SIG-M5 (cell line): ENCODE data around the gene TTC27.
"Not testable (repeated sequence)": the region's sequence is repeated elsewhere in the genome, so short reads cannot be mapped to it uniquely, and the experiment has no call there.

Source experiments
- DNase-seq: peaks from one replicate; lab custom pipeline; 2025; lab: John Stamatoyannopoulos, UW

The TTC27 gene

DNA sequence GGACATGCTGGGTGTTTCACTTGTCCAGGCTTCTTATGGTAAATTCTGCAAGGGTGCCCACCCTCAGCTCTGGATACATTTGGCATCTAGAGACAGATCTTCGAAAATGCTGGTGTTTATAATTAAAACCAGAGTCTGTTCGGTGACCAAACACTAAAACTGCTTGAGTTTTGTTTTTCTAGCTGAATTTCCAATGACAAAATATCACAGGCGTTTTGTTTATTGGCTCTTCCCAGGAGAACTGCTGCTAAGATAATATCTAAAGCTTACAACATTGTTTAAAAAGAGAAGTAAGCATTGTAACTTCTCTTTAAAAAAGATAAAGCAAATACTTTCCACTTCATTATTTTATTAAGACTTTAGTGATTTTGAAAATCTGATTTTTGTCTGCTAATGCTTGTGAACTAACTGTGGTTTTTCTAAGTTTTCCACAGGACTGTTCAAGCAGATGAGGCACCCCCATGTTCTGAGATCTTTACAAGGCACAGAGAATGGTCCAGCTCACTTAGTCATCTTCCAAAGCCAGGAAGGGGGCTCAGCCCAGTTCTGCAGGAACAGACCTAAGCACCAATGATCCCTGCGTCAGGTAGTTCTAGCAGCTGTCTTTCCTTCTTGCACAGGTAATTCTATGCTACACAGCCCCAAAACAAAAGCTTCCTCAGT lies 224.1 kb downstream of the TTC27 start:
- no peak for DNase-seq

- no peak for DNase-seq
Observed at GRCh38 chr2:32852856-32853255, 225.0 kb downstream of the TTC27 start.

- DNase-seq: no peak
Observed at GRCh38 chr2:32856891-32857290, 229.0 kb downstream of the TTC27 start.

DNA sequence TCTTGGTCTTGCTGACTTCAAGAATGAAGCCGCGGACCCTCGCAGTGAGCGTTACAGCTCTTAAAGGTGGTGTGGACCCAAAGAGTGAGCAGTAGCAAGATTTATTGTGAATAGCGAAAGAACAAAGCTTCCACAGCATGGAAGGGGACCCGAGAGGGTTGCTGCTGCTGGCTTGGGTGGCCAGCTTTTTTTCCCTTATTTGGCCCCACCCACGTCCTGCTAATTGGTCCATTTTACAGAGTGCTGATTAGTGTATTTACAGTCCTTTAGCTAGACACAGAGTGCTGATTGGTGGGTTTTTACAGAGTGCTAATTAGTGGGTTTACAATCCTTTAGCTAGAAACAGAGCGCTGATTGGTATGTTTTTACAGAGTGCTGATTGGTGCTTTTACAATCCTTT lies 230.9 kb downstream of the TTC27 start:
- no peak for DNase-seq

DNA sequence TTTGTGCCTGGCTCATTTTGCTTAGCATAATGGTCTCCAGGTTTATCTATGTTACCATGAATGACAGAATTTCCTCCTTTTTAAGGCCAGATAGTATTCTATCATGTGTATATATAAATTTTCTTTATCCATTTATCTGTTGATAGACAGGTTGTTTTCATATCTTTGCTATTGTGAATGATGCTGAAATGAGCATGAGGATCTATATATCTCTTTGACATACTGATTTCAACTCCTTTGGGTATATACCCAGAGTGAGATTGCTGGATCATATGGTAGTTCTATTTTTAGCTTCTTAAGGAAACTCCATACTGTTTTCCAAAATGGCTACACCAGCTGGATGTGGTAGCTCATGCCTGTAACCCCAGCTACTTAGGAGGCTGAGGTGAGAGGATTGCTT lies 232.5 kb downstream of the TTC27 start:
- DNase-seq: no peak

GRCh38 chr2:32862269-32863055 lies 234.6 kb downstream of the TTC27 start:
- no peak for DNase-seq

DNA sequence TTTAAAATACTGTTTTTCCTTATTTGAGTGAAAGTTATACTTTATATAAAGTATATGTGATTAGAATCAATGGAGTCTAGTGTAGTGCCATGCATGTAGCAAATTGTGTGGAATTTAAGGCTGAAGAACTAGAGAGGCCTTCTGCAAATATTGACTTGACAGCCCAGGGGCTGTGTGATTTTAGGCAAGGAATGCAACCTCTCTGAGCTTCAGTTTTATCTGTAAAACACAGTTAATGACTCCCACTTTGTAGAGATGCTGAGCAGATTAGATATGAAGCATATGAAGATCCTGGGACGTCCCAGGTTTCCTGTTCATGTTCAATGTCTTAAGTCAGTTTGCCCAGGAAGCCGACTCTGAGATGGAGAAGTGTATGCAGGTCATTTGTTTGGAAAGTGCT lies 235.5 kb downstream of the TTC27 start:
- DNase-seq: no peak

GRCh38 chr2:32863803-32864202 lies 236.0 kb downstream of the TTC27 start:
- no peak for DNase-seq

DNA sequence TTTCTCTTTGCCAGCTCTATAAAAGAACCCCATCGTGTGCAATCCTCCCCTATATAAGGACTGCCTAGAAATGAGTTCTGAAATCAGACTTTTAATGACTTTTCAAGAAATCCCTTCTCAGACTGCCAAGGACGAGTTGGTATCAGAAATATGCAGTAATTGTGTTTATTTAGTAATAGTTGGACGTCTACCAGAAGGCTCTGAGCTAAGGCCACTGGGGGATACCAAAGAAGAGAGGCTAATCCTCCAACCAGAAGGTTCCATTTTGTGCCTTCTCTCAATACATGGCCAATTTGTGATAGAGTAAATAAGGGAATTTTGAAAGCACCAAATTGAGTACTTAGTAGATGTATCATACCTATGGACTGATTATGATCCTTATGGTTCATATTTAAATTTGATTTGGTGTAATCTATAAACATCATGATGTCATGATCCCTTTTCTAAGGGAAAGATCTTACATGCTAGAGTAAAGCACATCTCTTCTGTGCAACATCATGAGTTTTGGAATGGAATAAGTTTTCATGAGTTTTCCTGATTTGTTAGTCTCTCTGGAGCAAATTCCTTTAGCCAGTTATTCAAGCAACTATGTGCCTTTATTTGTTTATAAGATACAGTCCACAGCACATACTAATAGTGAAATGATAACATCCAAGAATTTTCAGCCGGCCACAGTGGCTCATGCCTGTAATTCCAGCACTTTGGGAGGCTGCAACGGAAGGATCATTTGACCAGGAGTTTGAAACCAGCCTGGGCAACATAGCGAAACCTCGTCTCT lies 236.7 kb downstream of the TTC27 start:
- DNase-seq: no peak

- no peak for DNase-seq
Observed at GRCh38 chr2:32865399-32866068, 237.7 kb downstream of the TTC27 start.

- DNase-seq: not testable (repeated sequence)
Observed at GRCh38 chr2:32866462-32866861, 238.6 kb downstream of the TTC27 start.
